ENCODE data around the gene CPM. TPM values are rescaled to one million over a fixed set of nuclear protein-coding genes. Genes with fewer than 3 reads are reported as not detected.
"Not testable (repeated sequence)": the region's sequence is repeated elsewhere in the genome, so short reads cannot be mapped to it uniquely, and the experiment has no call there.

CPM gene
- total RNA-seq, 1 donor from 2014 or later, result 14.6 TPM

GRCh38 chr12:68809190-68810026 lies 123.6 kb downstream of the CPM start:
- peak overlapping the region; percentile 94 for H3K4me3 ChIP-seq (ENCODE audit: low read depth, low read length)
- TF ChIP-seq CTCF (IDR thresholded peaks at IDR 0.05; ENCODE audit: insufficient read depth, low read length, poor library complexity, severe bottlenecking), result no peak

DNA sequence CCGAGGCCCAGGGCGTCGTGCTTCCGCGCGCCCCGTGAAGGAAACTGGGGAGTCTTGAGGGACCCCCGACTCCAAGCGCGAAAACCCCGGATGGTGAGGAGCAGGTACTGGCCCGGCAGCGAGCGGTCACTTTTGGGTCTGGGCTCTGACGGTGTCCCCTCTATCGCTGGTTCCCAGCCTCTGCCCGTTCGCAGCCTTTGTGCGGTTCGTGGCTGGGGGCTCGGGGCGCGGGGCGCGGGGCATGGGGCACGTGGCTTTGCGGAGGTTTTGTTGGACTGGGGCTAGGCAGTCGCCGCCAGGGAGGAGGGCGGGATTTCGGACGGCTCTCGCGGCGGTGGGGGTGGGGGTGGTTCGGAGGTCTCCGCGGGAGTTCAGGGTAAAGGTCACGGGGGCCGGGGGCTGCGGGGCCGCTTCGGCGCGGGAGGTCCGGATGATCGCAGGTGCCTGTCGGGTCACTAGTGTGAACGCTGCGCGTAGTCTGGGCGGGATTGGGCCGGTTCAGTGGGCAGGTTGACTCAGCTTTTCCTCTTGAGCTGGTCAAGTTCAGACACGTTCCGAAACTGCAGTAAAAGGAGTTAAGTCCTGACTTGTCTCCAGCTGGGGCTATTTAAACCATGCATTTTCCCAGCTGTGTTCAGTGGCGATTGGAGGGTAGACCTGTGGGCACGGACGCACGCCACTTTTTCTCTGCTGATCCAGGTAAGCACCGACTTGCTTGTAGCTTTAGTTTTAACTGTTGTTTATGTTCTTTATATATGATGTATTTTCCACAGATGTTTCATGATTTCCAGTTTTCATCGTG lies 124.4 kb downstream of the CPM start:
- Histone ChIP-seq H3K27me3 (ENCODE audit: control insufficient read depth, insufficient read depth, low read length) (no peaks in the 10 kb centered on the region), H3K4me3 (ENCODE audit: low read depth, low read length) (peak overlapping the region; percentile 94), H3K36me3 (ENCODE audit: control insufficient read depth, insufficient read depth, low read length) (no peaks in the 10 kb centered on the region)
- TF ChIP-seq CTCF (IDR thresholded peaks at IDR 0.05; ENCODE audit: insufficient read depth, low read length, poor library complexity, severe bottlenecking), result no peak
- peak; percentile 94 for DNase-seq (ENCODE audit: low read depth)

More at GRCh38 chr12:68809190-68810026, 123.6 kb downstream of the CPM start:
- Histone ChIP-seq H3K27me3 (ENCODE audit: control insufficient read depth, insufficient read depth, low read length) (no peaks in the 10 kb centered on the region), H3K36me3 (ENCODE audit: control insufficient read depth, insufficient read depth, low read length) (no peaks in the 10 kb centered on the region)
- no peak for DNase-seq (ENCODE audit: low read depth)

DNA sequence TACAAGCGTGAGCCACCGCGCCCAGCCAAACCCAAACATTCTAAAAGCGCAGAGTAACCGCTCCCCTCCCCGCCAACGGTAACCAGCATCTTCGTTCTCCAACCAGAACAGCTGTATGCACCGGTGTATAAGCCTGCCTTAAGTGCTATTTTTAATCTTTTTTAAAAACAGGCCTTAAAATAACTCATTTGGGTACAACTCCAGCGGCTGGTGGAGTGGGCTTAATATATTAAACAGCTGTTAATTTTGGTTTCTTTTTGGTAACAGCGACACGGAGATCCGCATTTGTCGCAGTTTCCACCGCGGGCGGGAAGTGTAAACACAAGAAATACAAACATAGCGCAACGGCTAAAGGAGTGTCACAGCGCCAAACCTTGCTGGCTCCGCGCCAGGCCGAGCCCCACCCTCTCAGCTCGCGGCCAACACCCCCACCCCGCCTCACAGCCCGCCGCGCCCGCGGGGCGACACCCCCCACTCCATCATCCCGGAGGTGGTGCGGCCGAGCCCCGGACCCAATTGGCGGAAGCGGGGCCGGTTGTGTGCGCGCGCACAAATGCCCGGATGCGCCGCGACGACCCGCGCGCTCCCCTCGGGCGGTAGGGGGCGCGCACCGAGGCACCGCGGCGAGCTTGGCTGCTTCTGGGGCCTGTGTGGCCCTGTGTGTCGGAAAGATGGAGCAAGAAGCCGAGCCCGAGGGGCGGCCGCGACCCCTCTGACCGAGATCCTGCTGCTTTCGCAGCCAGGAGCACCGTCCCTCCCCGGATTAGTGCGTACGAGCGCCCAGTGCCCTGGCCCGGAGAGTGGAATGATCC lies 125.2 kb downstream of the CPM start, which contains the start of gene MDM2:
Gene MDM2, plus strand, starts transcription at position 602 of the 812 bp plus-strand sequence. CDS start 301 bp downstream, outside the sequence.
- no peaks in the 10 kb centered on the region for H3K36me3 ChIP-seq (ENCODE audit: control insufficient read depth, insufficient read depth, low read length)
- DNase-seq (ENCODE audit: low read depth), result no peak
- peak; percentile 43 for TF ChIP-seq CTCF (IDR thresholded peaks at IDR 0.05; ENCODE audit: insufficient read depth, low read length, poor library complexity, severe bottlenecking)

DNA sequence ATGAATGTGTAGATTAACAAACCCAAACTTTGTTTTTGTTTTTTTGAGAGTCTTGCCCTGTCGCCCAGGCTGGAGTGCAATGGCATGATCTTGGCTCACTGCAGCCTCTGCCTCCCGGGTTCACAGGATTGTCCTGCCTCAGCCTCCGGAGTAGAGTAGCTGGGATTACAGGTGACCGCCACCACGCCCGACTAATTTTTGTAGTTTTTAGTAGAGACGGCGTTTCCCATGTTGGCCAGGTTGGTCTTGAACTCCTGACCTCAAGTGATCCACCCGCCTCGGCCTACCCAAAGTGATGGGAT lies 125.7 kb downstream of the CPM start:
- H3K4me3 ChIP-seq (ENCODE audit: low read depth, low read length), result peak overlapping the region; percentile 94
- H3K27me3 ChIP-seq (ENCODE audit: control insufficient read depth, insufficient read depth, low read length); DNase-seq (ENCODE audit: low read depth); H3K36me3 ChIP-seq (ENCODE audit: control insufficient read depth, insufficient read depth, low read length): not testable (repeated sequence)

More for the DNA sequence above, 125.2 kb downstream of the CPM start, which contains the start of gene MDM2:
- Histone ChIP-seq H3K4me3 (ENCODE audit: low read depth, low read length) (peak within 1 kb of the TSS; percentile 94), H3K27me3 (ENCODE audit: control insufficient read depth, insufficient read depth, low read length) (no peaks in the 10 kb centered on the region)

DNA sequence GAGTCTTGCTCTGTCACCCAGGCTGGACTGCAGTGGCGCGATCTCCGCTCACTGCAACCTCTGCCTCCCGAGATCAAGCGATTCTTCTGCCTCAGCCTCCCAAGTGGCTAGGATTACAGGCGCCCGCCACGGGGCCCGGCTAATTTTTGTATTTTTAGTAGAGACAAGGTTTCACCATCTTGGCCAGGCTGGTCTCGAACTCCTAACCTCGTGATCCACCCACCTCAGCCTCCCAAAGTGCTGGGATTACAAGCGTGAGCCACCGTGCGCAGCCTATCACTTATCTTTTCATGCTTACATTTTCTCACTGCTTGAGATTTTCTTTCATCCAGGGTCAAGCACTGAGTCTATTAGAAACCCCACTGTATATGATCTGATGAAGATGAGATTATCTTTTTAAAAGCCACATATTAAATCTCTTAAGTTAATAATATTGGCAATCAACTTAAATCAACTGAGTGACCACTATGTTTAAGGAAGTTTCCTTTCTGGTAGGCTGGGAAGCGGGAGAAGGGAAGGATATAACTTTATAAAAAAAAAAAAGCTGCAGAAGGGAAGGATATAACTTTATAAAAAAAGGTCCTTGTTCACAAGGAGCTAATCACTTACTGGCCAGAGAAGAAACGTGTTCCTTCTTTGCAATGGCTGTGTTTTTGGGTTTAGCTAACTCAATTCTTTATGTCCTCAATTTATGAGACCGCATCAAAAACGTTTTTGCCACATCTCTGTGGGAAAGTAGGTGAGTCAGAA lies 126.3 kb downstream of the CPM start:
- Histone ChIP-seq H3K36me3 (ENCODE audit: control insufficient read depth, insufficient read depth, low read length) (no peaks in the 10 kb centered on the region), H3K4me3 (ENCODE audit: low read depth, low read length) (no peak overlapping the region), H3K27me3 (ENCODE audit: control insufficient read depth, insufficient read depth, low read length) (no peaks in the 10 kb centered on the region)
- DNase-seq (ENCODE audit: low read depth), result no peak
- TF ChIP-seq CTCF (IDR thresholded peaks at IDR 0.05; ENCODE audit: insufficient read depth, low read length, poor library complexity, severe bottlenecking), result no peak

Measured in kidney epithelial cell (primary cell).